ENCODE results near the gene RPA3. TPM values are rescaled to one million over a fixed set of nuclear protein-coding genes. Genes with fewer than 3 reads are reported as not detected.
"Not testable (repeated sequence)": the region's sequence is repeated elsewhere in the genome, so short reads cannot be mapped to it uniquely, and the experiment has no call there.

The RPA3 gene
- total RNA-seq, 3 donors from 2014 or later (not counting 1 experiment from before 2014, with no cell fraction given): 14.2 to 25.9 (median 22.6) TPM

GRCh38 chr7:7682861-7683260 is 35.5 kb downstream of the RPA3 start:
- Histone ChIP-seq H3K27me3 (ENCODE audit: control insufficient read depth, insufficient read depth, low read length) (no peaks in the 10 kb centered on the region), H3K4me3 (ENCODE audit: low read length) (no peak overlapping the region), H3K4me1 (ENCODE audit: control insufficient read depth, insufficient read depth, low read length) (no peaks in the 10 kb centered on the region), H3K27ac (ENCODE audit: low read length) (no peak overlapping the region), H3K36me3 (ENCODE audit: control insufficient read depth, insufficient read depth, low read length) (no peaks in the 10 kb centered on the region), H3K9me3 (ENCODE audit: control insufficient read depth, insufficient read depth, low read length) (peaks cover under 1% of the 10 kb centered on the region)
- intact Hi-C loops (cut with micrococcal nuclease): loop anchor here (10.0 kb wide), 1 partner anchor 442 kb away; no protein-coding TSS in a partner anchor
- ATAC-seq (no peak), DNase-seq (no peak)
- Mint-ChIP-seq H3K27ac (peak overlapping the region; percentile 42 to 50), H3K4me3 (no peak overlapping the region), H3K4me1 (peaks cover 30 to 33% of the 10 kb centered on the region in 2 donors), H3K27me3 (ENCODE audit: low read depth in 2 of 2) (no peaks in the 10 kb centered on the region), H3K9me3 (no peaks in the 10 kb centered on the region), H3K36me3 (no peaks in the 10 kb centered on the region)
- 92% methylated on average over 4 of the region's 5 CpGs for WGBS (ENCODE audit: insufficient coverage)
- TF ChIP-seq, protein P1, sequence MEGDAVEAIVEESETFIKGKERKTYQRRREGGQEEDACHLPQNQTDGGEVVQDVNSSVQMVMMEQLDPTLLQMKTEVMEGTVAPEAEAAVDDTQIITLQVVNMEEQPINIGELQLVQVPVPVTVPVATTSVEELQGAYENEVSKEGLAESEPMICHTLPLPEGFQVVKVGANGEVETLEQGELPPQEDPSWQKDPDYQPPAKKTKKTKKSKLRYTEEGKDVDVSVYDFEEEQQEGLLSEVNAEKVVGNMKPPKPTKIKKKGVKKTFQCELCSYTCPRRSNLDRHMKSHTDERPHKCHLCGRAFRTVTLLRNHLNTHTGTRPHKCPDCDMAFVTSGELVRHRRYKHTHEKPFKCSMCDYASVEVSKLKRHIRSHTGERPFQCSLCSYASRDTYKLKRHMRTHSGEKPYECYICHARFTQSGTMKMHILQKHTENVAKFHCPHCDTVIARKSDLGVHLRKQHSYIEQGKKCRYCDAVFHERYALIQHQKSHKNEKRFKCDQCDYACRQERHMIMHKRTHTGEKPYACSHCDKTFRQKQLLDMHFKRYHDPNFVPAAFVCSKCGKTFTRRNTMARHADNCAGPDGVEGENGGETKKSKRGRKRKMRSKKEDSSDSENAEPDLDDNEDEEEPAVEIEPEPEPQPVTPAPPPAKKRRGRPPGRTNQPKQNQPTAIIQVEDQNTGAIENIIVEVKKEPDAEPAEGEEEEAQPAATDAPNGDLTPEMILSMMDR (IDR thresholded peaks at IDR 0.05): no peak

GRCh38 chr7:7681936-7682329 is 36.5 kb downstream of the RPA3 start:
- Histone ChIP-seq H3K36me3 (ENCODE audit: control insufficient read depth, insufficient read depth, low read length) (no peaks in the 10 kb centered on the region), H3K27me3 (ENCODE audit: control insufficient read depth, insufficient read depth, low read length) (no peaks in the 10 kb centered on the region), H3K27ac (ENCODE audit: low read length) (no peak overlapping the region), H3K9me3 (ENCODE audit: control insufficient read depth, insufficient read depth, low read length) (peaks cover 3% of the 10 kb centered on the region), H3K4me1 (ENCODE audit: control insufficient read depth, insufficient read depth, low read length) (no peaks in the 10 kb centered on the region), H3K4me3 (ENCODE audit: low read length) (no peak overlapping the region)
- ATAC-seq (no peak), DNase-seq (no peak)
- Mint-ChIP-seq H3K4me3 (no peak overlapping the region), H3K27ac (peak overlapping the region; percentile 59 to 62), H3K9me3 (no peaks in the 10 kb centered on the region), H3K36me3 (no peaks in the 10 kb centered on the region), H3K27me3 (ENCODE audit: low read depth in 2 of 2) (no peaks in the 10 kb centered on the region), H3K4me1 (peaks cover 27 to 29% of the 10 kb centered on the region in 2 donors)
- intact Hi-C loops (cut with micrococcal nuclease): loop anchor here (1.0 to 10.0 kb wide), 5 partner anchors 79 to 535 kb away; no protein-coding TSS in a partner anchor
- TF ChIP-seq, protein P1 (IDR thresholded peaks at IDR 0.05): no peak

DNA sequence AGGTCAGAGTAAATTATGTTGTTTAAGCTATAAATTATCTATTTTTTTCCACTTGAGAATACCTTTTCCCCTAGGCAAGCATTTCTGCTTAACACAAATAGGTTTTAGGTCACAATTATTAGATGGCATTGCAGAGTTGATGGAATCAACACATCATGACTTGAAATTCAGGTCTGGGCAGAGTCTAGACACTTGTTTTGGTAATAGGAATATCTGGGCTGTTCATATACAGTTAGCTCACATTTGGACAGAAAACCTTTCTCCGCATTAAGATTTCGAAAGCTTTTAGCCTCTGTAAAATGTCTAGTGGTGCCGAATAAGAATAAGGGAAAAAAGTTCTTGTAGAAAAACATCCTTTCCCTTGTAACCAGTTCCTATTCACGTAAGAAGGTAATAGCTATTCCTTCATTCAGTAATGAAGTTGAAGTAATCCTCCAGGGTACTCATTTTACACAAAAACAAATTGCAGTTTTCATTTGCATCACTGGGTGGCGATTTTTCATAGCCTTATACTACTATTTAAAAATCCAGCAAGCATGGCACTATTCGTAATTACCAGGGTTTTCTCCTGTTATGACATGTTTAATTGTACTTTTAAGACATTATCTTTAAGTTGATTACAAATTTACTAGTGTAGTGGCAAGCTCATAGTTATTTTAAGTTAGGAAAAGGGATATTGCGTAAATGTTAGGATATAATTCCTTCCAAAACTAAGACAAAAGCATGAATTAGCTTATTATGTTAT is 37.0 kb downstream of the RPA3 start:
- TF ChIP-seq, protein P1 (IDR thresholded peaks at IDR 0.05): peak; percentile 77
- Mint-ChIP-seq H3K27ac (peak overlapping the region; percentile 59 to 62), H3K4me3 (no peak overlapping the region), H3K36me3 (no peaks in the 10 kb centered on the region), H3K4me1 (peaks cover 25 to 29% of the 10 kb centered on the region in 2 donors), H3K27me3 (ENCODE audit: low read depth in 2 of 2) (no peaks in the 10 kb centered on the region), H3K9me3 (no peaks in the 10 kb centered on the region)
- DNase-seq (peak in 1 of 2 donors; percentile 79), ATAC-seq (peak; percentile 66 to 87 (median 77))
- H3K36me3 ChIP-seq (ENCODE audit: control insufficient read depth, insufficient read depth, low read length): no peaks in the 10 kb centered on the region
- H3K27ac ChIP-seq (ENCODE audit: low read length): peak overlapping the region; percentile 42
- no peak overlapping the region for H3K4me3 ChIP-seq (ENCODE audit: low read length)
- intact Hi-C loops (cut with micrococcal nuclease): loop anchor here (1.0 to 10.0 kb wide), 5 partner anchors 80 to 536 kb away; no protein-coding TSS in a partner anchor
- H3K4me1 ChIP-seq (ENCODE audit: control insufficient read depth, insufficient read depth, low read length): no peaks in the 10 kb centered on the region
- WGBS (ENCODE audit: insufficient coverage): 50% methylated on average over 2 of the region's 7 CpGs
- H3K9me3 ChIP-seq (ENCODE audit: control insufficient read depth, insufficient read depth, low read length): peaks cover 3% of the 10 kb centered on the region
- H3K27me3 ChIP-seq (ENCODE audit: control insufficient read depth, insufficient read depth, low read length): no peaks in the 10 kb centered on the region

- H3K27me3 ChIP-seq (ENCODE audit: control insufficient read depth, insufficient read depth, low read length); H3K36me3 ChIP-seq (ENCODE audit: control insufficient read depth, insufficient read depth, low read length); H3K9me3 ChIP-seq (ENCODE audit: control insufficient read depth, insufficient read depth, low read length); H3K9me3 Mint-ChIP-seq; DNase-seq; H3K27me3 Mint-ChIP-seq (ENCODE audit: low read depth in 2 of 2); H3K4me1 ChIP-seq (ENCODE audit: control insufficient read depth, insufficient read depth, low read length); H3K4me3 ChIP-seq (ENCODE audit: low read length); H3K36me3 Mint-ChIP-seq; ATAC-seq; H3K4me3 Mint-ChIP-seq; H3K27ac ChIP-seq (ENCODE audit: low read length): not testable (repeated sequence)
- WGBS (ENCODE audit: insufficient coverage): 88% methylated on average over 1 of the region's 2 CpGs
- intact Hi-C loops (cut with micrococcal nuclease): loop anchor here (10.0 kb wide), 1 partner anchor 445 kb away; no protein-coding TSS in a partner anchor
- peaks cover 25 to 29% of the 10 kb centered on the region in 2 donors for H3K4me1 Mint-ChIP-seq
- H3K27ac Mint-ChIP-seq: peak overlapping the region; percentile 5 to 29
Measured at GRCh38 chr7:7679640-7680039, 38.8 kb downstream of the RPA3 start.
